ELF-1 (cell line): Measurements from ENCODE around the gene NBPF1.
"Not testable (repeated sequence)": the region's sequence is repeated elsewhere in the genome, so short reads cannot be mapped to it uniquely, and the experiment has no call there.

Source experiments
- DNase-seq: peaks from one replicate; pipeline ENCODE4 v3.0.0-alpha.2; 2016; ENCODE audit warnings: low read depth, low spot score

Gene NBPF1

DNA sequence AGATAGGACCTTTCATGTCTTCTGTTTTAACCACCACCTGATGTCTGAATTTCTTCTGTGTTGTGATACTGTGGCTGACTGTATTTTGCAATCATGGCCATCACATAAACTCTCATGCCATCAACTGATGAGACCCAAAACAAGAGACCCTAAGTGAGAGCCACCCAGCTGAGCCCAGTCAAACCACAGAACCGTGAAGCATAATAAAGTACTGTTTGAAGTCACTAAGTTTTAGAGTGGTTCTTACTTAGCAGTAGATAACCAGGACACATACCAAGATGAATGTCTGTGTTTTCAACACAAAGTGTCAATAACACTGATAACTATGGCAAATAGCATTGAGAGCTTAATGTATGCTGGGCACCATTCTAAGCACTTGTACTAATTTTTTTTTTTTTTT is 63.8 kb downstream of the NBPF1 start:
- not testable (repeated sequence) for DNase-seq

DNA sequence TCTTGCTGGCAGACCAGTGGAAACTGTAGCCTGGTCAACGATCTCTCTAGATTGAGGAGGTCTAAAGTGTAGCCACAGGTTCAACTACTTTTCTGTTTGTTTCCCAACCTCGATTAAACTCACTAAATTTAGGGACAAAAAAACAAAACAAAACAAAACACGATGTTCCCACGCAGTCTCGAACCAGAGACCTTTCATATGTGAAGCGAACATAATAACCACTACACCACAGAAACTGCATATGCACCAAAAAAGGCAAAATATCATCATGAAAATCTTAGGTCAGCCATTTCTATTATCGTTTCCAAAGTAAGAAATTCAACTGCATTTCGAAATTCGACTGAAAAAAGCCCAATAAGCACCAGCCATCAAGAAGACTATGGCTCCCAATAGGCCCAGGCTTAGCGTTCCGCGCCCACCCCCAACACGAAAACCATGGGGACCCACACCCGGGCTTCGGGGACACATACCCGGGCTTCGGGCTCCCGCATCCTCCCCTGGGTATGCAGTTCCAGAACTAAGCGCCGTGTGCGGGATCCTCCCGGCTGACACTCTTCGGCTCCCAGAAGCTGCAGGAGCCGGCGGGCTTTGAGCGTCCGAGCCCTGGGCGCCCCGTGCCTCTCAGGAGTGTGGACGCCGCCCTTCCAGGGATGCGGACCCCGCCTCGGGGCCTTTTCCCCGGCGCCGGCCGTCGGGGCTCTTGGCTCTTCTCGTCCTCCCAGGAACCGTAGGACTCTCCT is 65.7 kb downstream of the NBPF1 start:
- not testable (repeated sequence) for DNase-seq

DNA sequence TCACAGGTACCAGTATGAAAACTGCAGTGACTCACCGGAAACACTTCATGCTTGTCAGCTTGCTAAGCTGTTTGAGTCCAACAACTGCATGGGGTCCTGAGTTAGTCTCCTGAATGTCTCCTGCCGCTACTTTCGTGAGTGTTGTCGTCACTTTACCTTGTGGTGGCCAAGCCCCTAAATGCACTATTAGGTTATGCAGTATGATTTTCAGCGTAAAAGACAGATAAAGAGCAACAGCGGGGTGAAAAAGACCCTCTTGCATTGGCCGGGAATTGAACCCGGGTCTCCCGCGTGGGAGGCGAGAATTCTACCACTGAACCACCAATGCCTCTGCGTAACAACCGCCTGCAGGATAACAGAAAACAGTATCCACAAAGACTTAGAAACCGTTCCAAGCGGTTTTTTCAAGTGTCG is 67.7 kb downstream of the NBPF1 start:
- DNase-seq = peak; percentile 87

- DNase-seq = not testable (repeated sequence)
These were observed 72.9 kb downstream of the NBPF1 start for GRCh38 chr1:16540421-16540893.

GRCh38 chr1:16537528-16537927 is 75.8 kb downstream of the NBPF1 start:
- DNase-seq = not testable (repeated sequence)

GRCh38 chr1:16536796-16537195 is 76.6 kb downstream of the NBPF1 start:
- DNase-seq = not testable (repeated sequence)

DNA sequence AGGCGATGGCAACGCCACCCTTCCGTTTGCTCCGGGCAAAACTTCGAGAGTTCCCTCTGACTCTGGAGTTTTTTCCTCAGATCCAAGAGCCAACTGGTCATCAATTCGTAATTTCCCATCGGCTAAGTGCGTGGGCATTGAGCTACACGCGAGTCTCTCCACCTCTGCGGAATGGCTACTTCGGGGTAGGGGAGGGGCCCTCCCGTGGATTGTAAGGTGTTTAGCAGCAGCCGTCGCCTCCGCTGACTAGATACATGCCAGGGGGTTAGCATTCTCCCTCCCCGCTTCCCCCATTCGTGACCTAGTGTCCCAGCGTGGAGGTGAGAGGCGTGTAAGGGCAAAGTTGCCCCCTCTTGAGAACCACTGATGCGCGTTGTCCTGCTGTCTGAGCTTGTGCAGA is 77.5 kb downstream of the NBPF1 start:
- not testable (repeated sequence) for DNase-seq

- peak; percentile 68 for DNase-seq
These were observed 77.9 kb downstream of the NBPF1 start for GRCh38 chr1:16535487-16535886.

GRCh38 chr1:16534829-16535456 is 78.4 kb downstream of the NBPF1 start:
- DNase-seq = peak; percentile 91

- peak; percentile 40 for DNase-seq
These were observed 79.0 kb downstream of the NBPF1 start for GRCh38 chr1:16534239-16534828.

DNA sequence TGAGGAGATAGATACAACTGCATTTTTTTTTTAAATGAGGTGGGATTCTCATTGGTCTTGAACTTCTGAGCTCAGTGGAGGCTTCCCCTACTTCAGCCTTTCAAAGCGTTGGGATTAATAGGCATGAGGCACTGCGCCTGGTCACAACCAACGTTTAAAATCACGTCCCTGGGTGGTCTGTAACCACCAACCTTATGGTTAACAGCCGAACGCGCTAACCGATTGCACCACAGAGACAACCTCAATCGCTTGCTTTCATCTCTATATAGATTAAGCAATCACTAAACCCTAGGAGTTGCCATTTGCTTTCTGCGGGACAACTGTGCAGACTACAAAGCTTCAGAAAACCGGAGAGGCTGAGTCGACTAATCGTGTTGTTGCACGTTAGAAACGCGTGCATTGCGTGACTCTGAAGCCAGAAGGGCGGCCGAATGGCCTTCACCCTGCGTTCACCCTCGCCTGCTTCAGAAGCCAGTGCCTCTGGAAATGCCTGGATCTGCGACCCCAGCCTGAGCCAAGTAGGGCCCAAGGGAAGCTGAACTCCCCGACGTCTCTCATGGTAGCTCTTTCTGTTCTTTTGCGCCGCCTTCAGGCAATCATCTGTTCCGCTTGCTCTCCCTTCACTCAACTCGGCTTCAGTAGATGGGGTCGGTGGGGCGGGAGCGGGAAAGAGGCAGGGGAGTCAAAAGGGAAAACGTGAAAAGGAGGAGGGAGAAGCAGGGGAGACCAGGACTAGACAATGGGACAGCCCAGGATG is 81.0 kb downstream of the NBPF1 start:
- DNase-seq = not testable (repeated sequence)

- DNase-seq = not testable (repeated sequence)
These were observed 85.0 kb downstream of the NBPF1 start for GRCh38 chr1:16528338-16528737.

- DNase-seq = not testable (repeated sequence)
These were observed 87.6 kb downstream of the NBPF1 start for GRCh38 chr1:16525769-16526168.

GRCh38 chr1:16521679-16522078 is 91.7 kb downstream of the NBPF1 start:
- DNase-seq = not testable (repeated sequence)

DNA sequence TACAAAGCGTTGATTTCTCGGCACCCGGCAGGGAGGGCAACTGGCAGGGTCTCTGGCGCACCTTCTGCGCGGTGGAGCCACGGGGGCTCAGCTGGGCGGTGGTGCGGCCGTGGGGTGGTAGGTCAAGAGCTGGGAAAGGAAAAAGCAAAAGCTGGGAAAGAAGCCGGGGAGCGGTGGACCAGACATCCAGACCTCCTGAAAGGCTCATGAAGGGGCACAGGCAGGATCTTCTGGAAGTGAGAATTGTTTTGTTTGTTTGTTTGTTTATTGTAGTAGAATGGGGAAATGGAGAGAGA is 92.1 kb downstream of the NBPF1 start:
- no peak for DNase-seq

DNA sequence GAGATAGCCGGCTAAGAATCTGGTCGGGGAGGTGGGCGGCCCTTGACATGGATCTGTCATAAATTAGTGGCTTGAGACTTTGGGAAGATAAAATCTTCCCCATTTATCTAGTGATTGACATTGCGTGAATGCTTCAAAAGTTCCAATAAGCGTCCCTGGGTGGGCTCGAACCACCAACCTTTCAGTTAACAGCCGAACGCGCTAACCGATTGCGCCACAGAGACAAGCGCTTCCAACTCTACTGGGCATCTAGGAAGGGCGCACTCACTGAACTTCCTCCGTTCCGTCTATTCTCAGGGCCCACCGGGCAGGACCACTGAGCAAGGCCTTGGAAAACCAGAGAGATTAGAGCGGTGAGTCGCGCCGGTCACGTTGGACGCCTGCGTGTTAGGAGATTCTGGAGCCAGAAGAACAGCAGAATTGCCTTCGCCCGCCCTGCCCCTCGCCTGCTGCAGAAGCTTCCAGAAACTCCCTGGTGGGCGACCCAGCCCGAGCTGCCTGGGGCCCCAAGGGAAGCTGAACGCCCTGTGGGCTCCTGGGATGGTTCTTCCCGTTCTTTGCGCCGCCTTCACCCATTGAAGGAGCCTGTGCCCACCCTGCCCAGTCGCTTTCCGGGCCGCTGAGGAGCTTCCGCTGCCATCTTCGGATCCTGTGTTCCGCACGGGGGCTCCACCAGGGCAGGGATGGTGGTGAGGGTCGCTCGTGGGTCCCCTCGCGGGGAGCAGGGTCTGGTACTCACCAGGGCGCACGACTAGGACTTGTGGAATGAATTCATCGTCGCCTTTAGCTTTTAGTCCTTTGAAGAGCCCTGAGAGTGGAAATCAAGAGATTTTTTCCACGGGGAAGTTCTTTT is 92.7 kb downstream of the NBPF1 start:
- DNase-seq = peak; percentile 74

DNA sequence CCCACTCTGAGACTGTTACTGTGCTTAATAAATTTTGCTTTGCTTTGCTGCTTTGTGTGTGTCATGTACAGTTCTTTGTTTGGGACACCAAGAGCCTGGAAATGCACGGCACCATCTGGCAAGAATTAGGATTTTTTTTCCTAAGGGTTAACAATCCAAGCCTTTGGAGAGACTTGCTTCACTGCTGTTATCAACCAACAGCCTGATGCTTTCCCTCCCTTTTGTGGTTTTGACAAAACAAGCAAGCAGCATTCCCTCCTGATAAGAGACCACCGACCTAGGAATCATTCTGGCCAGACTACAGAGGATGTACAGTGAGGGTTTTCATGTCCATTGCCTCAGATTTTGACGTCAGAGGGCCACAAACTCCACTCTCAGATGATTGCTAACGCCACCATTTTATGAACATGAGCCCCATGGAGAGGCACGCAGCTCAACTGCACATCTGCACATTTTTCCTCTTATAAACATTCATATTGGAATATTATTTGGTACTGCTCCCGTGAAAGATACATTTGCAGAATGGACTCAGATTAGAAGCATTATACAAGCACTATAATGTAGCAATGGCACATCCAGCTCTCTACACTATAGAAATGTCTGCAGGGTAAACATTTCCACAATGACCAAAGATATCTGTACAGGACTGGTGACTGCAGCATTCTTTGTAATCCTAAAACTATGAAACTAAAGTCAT is 94.0 kb downstream of the NBPF1 start:
- not testable (repeated sequence) for DNase-seq

DNA sequence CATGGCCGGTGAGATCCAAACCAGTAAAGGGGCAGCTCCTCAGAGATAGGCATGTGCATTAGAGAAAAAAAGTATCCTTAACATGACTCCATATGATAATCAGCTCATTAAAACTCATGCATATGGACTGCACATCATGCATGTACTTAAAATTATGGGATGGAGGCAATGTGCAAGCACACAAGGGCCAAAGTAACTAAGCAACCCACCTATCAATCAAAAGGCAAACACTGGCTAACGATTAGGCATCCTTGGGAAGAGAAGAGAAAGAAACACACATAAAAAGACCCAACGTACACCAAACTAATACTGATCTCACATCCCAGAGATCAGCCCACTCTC is 94.5 kb downstream of the NBPF1 start:
- not testable (repeated sequence) for DNase-seq

GRCh38 chr1:16516694-16517410 is 96.5 kb downstream of the NBPF1 start:
- DNase-seq = not testable (repeated sequence)
